Left ventricle myocardium inferior (tissue), 1 donor: ENCODE results near the gene SIGMAR1. TPM values are rescaled to one million over a fixed set of nuclear protein-coding genes. Genes with fewer than 3 reads are reported as not detected.

Source experiments
- DNase-seq: peaks from one replicate; pipeline ENCODE4 v3.0.0-alpha.2; 2020
- H3K27ac ChIP-seq: fragments of 200-600 bp; replicated peaks from 2 replicates; pipeline ENCODE4 v1.8.0; 2021
- H3K27me3 ChIP-seq: fragments of 200-600 bp; 2 replicates; pipeline ENCODE4 v1.8.0; 2021; ENCODE audit warnings: low read depth
- H3K36me3 ChIP-seq: fragments of 200-600 bp; 2 replicates; pipeline ENCODE4 v1.8.0; 2021
- H3K4me1 ChIP-seq: fragments of 200-600 bp; 2 replicates; pipeline ENCODE4 v1.8.0; 2021
- H3K4me3 ChIP-seq: fragments of 200-600 bp; 2 replicates; pipeline ENCODE4 v1.8.0; 2021; ENCODE audit warnings: mild to moderate bottlenecking, moderate library complexity
- H3K9me3 ChIP-seq: fragments of 200-600 bp; replicated peaks from 2 replicates; pipeline ENCODE4 v1.8.0; 2021
- CTCF ChIP-seq: fragments of 200-600 bp; IDR thresholded peaks from 2 replicates; pipeline ENCODE4 v1.8.0; 2021; ENCODE audit warnings: antibody characterized with exemption, mild to moderate bottlenecking, borderline replicate concordance
- intact Hi-C: fragments of 100-400 bp; cut with micrococcal nuclease; formaldehyde crosslinking; loops from one replicate; pipeline ENCODE4 v1.11.0; 2022
- total RNA-seq: library from RNA; stranded (reverse); fragmentation: NEBNext Ultra II Directional; extraction: Animal tissue kit (Norgen Biotek cat#: 25700); gene quantifications from one replicate; pipeline ENCODE4 v1.2.1, GENCODE V29; 2021
- donor health status: DM: no; HTN: yes; CAD: no; lungs with severe emphysema.

The SIGMAR1 gene
- total RNA-seq, 1 donor from 2014 or later = 20.0 TPM

- Histone ChIP-seq H3K4me3 (no peak overlapping the region), H3K9me3 (no peaks in the 10 kb centered on the region), H3K4me1 (no peaks in the 10 kb centered on the region), H3K36me3 (peaks cover 9% of the 10 kb centered on the region), H3K27ac (no peak overlapping the region), H3K27me3 (no peaks in the 10 kb centered on the region)
- DNase-seq = no peak
- intact Hi-C loops = no loop called here
- no peak for TF ChIP-seq CTCF
Measured at GRCh38 chr9:34684145-34684544, 46.6 kb upstream of the SIGMAR1 start.

GRCh38 chr9:34675869-34676268 is 38.3 kb upstream of the SIGMAR1 start:
- intact Hi-C loops = no loop called here
- Histone ChIP-seq H3K4me1 (no peaks in the 10 kb centered on the region), H3K36me3 (peaks cover 2% of the 10 kb centered on the region), H3K27me3 (no peaks in the 10 kb centered on the region), H3K4me3 (no peak overlapping the region), H3K27ac (no peak overlapping the region), H3K9me3 (no peaks in the 10 kb centered on the region)
- DNase-seq = no peak
- TF ChIP-seq CTCF = no peak

- Histone ChIP-seq H3K4me3 (no peak overlapping the region), H3K27me3 (no peaks in the 10 kb centered on the region), H3K4me1 (no peaks in the 10 kb centered on the region), H3K36me3 (no peaks in the 10 kb centered on the region), H3K27ac (no peak overlapping the region), H3K9me3 (peaks cover 3% of the 10 kb centered on the region)
- intact Hi-C loops = no loop called here
- peak; percentile 41 for DNase-seq
- TF ChIP-seq CTCF = peak; percentile 48
Measured at GRCh38 chr9:34675048-34675714, 37.6 kb upstream of the SIGMAR1 start.

- no peak for DNase-seq
- intact Hi-C loops = no loop called here
Measured at GRCh38 chr9:34674440-34674839, 36.9 kb upstream of the SIGMAR1 start.

GRCh38 chr9:34671307-34671706 is 33.7 kb upstream of the SIGMAR1 start:
- no peak for TF ChIP-seq CTCF
- Histone ChIP-seq H3K4me1 (peaks cover 12% of the 10 kb centered on the region), H3K36me3 (peaks cover 5% of the 10 kb centered on the region), H3K27ac (no peak overlapping the region), H3K9me3 (peaks cover 9% of the 10 kb centered on the region), H3K4me3 (no peak overlapping the region), H3K27me3 (no peaks in the 10 kb centered on the region)
- intact Hi-C loops = no loop called here
- DNase-seq = no peak

More at GRCh38 chr9:34674440-34674839, 36.9 kb upstream of the SIGMAR1 start:
- H3K4me1 ChIP-seq = no peaks in the 10 kb centered on the region
- no peak overlapping the region for H3K4me3 ChIP-seq
- H3K27ac ChIP-seq = no peak overlapping the region
- H3K36me3 ChIP-seq = no peaks in the 10 kb centered on the region
- TF ChIP-seq CTCF = no peak
- no peaks in the 10 kb centered on the region for H3K27me3 ChIP-seq
- H3K9me3 ChIP-seq = peaks cover 9% of the 10 kb centered on the region
